ENCODE results near the gene KSR1. TPM values are rescaled to one million over a fixed set of nuclear protein-coding genes. Genes with fewer than 3 reads are reported as not detected.
A peak's percentile ranks its signal among the peaks of the same experiment; 100 is the strongest.

KSR1 gene
- total RNA-seq, 1 donor from 2014 or later, result 18.1 TPM

DNA sequence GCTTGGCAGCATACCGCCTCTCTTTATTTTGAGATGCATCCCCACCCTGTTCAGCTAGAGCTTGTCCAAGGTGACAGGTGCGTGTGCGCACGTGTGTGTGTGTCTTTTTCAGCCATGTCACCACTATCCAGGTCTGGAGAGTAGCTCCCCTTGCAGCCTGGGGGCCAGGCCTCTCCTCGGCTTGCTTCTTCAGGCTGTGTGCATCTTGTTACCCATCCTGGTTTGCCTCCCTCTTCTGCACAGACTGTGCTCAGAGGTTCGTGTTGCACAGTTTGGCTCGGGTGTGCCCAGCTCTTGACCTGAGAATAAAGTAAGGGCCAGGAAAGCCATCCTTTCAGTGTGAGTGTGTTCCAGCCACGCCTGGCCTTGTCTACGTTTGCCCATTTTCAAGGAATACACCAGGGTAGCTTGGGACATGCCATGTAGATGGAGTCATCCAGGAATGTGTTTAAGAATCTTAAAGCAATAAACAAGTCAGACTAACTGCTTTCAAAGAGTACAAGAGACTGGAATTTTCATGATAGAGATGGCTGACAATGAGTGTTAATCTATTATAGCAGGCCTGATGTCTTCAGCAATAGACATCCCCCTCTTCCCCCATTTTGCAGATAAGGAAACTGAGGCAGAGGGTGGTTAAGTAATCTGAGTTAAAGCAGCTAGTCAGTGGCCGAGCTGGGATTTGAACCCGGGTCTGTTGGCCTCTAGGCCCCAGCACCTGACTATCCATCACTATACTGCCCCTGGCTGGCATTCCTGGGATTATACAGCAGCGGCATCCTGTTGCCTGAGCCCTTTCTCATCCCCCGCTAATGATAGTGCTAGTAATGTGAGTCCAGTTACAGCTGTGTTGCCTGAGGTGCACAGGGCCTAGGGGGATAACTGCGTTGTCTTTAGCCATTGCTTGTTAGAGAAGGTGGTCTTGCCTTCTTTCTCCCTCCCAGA, 77.9 kb downstream of the KSR1 start:
- DNase-seq (ENCODE audit: low read depth in 2 of 2), result peak in 1 of 2 donors; percentile 67

DNA sequence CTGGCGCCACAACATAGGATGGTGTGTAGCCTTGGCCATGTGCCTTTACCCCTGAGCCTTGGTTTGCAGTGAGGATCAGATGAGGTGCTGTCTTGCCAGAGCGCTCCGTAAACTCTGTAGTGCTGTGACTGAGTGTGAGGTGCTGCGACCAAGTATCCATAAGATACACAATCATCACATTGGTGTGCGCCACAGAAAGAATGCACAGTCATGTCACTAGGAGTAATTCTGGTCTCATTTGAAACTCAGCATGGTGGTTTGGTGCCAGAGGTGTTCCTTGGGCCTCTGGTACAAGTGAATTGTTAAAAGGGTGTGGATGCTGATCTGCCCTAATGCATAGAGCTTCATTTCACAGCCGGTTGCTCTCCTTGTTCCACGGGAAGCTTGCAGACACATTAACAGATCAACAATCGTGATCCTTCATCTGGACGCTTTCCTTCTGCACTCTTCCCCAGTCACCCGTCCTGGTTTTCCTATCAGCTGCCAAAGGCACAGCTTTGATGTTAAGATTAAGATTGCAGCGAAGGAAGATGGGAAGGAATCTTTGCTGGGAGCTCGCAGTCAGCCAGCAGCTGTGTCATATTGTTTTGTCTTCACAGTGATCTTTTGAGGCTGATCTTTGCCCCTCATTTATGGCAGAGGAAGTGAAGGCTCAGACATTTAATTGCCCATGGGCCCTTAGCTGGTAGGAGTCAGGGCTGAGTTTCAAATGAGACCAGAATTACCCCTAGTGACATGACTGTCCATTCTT, 79.1 kb downstream of the KSR1 start:
- DNase-seq (ENCODE audit: low read depth in 2 of 2), result peak in 1 of 2 donors; percentile 18

DNA sequence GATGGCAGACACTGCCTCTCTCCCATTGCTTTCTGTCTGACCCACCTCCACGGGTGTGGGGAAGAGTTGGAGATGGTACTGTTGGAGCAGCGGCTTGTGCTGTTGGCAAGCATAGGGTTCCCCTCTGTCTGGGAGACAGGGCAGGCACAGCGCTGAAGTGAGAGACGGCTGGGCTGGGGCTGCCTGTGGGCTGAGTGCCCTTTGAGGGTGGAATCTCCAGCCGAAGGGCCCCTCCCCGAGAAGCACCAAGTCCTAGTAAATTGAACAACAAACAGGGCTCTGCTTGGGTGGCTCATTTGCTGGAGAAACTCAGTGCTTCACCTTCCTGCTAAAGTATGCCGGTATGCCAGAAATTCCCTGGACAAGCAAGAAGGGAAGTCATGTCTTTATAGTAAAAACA, 79.7 kb downstream of the KSR1 start:
- no peak for DNase-seq (ENCODE audit: low read depth in 2 of 2)

DNA sequence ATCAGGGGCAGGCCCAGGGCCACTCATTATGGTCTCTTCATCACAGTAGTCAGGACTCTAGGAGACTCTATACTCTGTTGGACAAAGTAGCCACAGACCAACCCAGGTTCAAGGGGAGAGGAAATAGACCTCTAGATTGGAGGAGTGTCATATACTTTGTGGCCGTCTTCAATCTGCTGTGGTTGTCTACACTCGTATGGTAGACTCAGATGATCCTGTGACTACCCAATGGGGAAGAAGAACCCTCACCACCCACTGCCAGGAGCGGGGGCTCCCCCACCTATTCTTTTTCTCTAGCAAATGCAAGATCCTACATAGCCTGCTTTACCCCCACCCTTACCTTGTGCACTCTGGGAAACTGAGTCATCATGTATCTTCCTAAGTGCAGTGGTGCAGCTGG, 80.5 kb downstream of the KSR1 start:
- DNase-seq (ENCODE audit: low read depth in 2 of 2), result no peak

DNA sequence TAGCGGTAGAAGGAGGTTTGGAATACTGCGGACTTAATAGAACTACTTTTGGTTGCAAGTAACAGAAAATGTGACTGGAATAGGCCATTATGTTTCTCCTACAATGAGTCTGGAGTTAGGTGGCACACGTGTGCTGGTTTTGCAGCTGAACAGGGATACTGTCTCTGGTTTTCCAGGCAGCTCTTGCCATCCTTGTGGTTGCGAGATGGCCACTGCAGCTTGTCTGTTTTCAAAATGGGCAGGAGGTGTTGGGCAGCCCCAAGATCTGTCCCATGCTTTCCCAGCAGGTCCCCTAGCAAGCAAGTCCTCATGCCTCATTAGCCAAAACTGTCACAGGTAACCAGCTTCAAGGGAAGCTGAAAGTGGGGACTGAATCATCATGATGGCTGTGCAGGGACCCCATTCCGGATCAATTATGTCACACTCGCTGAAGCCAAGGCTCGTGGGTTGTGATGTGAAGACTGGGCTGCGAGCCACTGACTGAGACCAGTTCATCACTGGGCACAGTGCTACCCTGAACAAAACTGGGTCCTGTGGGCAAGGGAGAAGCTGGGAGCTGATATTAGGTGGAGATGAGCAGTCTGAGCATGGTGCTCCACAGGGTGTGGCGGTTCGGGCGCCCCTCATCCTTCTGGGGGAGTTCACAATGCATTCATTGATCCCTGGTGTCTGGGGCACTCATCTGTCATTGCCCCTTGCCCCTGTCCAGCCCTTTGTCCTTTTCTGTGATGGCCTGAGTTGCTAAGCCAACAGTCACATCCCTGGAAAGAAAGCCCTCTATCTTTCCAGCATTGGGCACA, 82.1 kb downstream of the KSR1 start:
- no peak for DNase-seq (ENCODE audit: low read depth in 2 of 2)

DNA sequence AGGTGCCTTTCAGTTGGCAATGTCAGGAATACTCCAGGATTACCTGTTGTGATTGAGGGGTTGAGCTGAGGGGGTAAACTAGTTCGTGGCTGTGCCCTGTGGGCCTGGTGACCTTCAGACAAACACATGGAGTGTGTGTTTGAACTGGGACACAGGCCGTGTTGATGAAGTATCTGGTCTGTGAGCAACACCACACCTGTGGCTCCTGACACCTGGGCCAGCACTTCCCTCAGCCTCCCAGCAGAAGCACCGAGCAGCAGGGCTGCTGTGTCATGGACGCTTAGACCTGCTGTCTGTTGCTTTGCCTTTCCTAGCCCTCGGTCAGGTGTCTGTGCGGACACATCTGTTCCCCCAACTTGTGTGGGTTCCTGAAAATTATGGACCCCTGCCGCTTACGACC, 82.9 kb downstream of the KSR1 start:
- no peak for DNase-seq (ENCODE audit: low read depth in 2 of 2)

DNA sequence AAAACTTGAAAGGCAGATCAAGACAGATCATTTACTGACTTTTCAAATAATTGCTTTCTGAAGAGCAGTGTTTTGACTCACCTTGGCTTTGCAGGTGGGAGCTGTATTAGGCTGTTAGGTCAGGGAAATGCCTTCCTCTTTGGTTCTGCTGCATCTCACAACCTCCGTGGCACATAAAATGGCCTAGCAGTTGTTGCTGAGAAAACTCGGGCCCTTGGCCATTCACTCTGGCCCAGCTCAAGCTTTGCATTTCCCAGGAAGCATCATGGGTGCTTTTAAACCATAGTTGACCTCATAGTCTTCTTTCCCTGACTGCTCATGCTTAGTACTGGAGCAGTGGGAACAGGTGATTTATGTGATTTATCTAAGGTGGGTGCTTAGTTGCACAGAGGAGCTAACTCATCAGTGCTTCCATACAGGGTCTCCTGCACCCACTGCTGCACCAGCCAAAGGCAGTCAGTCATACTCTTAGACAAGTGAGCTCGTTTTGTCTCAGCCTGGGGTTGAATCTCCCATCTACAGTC, 83.6 kb downstream of the KSR1 start:
- no peak for DNase-seq (ENCODE audit: low read depth in 2 of 2)

DNA sequence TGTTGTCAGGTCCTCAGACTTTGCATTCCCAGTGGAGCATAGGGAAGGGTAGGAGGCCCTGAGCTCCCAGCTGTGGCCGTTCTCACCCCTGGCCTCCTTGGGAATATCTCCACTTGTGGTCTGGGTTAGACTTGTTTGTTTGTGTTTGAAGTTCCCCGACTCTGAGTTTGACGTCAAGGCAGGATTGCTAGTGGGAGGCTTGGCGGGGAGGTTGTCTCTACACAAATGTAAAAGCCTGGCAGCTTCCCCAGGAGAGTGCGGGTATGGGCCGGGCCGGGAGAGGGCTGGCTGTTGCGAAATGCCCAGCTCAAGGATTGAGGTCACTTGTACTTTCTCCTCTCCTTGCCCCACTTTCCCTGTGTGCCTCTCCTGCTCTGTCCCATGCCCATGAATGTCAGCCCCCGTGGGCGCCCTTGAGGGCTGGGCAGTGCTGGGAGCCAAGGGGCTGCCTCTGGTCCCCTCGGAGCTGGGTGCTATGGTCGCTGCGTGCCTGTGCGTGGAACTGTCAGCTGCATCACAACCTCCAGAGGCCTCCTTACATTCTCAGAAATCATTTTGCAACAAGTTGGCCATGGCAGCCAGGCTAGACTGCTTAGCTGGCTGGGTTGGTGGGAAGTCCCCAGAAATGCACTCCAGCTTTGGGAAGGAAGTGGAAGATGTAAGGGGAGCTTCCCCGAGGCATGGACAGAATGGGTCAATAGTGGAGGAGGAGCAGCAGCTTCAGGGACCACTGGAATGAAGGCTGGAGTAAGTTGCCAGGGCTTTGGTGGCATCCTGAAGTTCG, 84.3 kb downstream of the KSR1 start:
- peak in 1 of 2 donors; percentile 42 for DNase-seq (ENCODE audit: low read depth in 2 of 2)

DNA sequence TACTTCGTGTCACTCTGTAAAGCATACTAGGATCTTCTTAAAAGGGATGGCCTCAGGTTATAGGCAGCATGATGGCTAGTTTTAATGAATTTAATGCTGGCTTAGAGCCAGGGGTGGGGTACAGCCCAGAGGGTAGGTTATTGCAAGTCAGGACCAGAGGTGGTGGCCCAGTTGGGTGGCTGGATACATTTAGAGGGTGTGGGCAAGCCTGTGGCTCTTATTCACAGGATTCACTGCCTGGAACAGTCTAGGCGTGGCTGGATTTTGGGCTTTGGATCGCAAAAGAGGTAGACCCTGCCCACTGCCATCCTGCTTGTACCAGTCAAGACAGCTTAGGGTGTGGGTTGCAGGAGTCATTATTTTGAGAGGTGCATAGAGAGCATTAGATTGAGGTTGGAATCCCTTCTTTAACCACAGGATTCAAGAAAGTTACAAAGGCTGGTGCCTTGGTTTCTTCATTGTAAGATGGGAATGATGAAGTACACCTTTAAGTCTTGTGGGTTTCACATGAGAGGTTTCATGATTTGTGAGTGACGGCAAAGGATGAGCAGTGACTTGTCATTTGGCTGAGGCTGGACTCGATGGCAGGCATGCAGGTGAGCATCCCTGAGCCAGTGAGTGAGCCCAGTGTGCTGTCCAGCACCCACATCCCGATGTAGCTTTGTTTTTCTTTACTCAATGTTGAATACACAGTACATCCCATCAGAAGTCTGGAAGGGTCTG, 85.2 kb downstream of the KSR1 start:
- no peak for DNase-seq (ENCODE audit: low read depth in 2 of 2)

DNA sequence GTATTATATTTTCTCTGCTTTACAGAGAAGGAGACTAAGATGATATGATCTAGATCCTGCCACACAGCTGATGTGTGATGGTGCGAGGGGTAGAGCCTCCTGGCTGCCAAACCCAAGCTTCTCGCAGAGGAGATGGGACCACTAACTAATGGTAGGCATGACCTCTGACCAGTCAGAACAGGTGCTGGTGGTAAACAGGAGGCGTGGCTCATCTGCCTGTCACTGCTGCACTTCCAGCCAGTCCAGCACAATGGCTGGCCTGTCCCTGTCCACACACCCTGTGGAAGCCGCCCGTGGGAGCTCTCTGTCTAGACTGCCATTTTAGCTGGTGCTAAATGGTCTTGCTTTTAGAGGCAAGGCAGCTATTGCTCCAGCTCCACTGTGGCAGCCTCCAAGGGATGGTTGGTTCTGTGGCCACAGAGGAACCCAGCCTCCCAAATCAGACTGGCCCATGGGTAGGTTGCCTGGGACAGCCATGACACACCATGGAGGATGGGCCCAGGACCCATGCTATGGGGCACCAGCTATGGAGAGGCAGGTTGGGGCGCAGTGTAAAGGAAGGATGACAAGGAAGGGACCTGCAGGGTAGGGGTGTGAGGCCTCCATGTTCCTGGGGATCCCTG, 86.7 kb downstream of the KSR1 start:
- DNase-seq (ENCODE audit: low read depth in 2 of 2), result no peak

DNA sequence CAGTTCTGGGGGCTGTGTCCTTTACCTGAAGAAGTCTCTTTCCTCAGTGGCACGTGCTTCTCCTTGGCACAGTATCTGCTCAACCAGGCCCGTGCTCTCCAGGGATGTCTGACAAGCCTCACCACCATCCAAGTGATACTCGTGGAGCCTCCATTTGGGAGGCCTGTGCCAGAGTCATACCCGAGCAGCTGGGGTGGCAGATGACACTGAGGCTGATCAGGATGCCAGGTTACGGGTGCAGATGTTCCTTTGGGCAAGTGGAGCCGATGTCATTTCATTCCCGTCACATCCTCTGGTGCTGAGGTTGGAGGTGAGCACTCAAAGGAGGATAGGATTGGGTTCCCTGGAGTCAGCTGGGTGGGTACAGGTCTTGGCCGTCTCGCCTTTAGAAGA, 87.2 kb downstream of the KSR1 start:
- no peak for DNase-seq (ENCODE audit: low read depth in 2 of 2)

DNA sequence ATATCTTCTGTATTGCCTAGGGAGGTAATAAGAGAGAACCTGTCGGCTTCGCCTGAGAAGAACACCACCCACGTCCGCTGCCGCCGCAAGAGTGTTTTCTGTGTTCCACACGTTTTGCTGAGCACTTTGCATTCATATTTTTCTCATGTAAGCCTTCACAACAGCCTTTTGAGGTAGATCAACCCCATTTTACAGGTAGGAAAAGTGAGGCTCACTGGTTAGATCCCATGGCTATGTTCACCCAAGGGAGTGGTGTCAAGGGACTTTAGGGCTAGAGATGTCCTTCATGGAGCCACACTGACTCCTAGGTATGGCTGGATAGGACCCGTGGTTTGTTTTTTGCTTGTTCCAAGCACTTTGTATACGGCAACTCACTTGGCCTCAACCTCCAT, 87.7 kb downstream of the KSR1 start:
- DNase-seq (ENCODE audit: low read depth in 2 of 2), result no peak

DNA sequence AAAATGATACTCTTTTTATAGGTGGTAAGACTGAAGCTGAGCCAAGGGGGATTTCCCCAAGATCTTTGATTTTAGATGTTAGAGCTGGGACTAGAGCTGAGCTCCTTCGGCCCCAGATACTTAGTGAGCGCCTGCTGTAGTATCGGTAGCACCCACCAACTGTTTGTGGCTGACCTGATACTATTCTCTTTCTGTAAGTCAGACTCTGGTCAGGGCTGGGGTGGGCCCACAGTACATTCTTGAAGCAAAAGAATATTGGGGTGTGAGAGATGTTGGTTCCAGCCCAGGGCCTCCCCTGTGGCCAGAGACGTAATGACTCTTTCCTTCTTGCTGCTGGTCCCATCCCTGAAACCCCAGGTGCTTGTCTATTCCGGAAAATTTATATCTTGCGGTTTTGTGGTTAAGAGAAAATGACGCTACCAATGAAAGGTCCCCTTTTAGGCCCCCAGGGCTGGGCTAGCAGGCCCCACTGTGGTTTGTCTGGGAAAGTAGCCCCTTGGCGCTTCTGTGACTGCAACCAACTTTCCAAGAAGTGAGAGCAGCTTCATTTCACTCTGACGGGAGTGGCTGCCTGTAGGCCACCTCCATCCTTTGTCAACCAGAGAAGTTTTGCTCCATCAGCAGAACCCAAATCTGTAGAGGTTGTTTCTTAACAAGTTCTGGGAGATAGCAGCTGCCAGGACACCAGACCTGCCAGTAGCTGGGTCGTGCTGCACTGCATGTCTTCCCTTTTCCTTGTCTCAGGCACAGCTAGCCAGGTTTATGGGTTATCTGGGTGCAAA, 88.3 kb downstream of the KSR1 start:
- no peak for DNase-seq (ENCODE audit: low read depth in 2 of 2)

DNA sequence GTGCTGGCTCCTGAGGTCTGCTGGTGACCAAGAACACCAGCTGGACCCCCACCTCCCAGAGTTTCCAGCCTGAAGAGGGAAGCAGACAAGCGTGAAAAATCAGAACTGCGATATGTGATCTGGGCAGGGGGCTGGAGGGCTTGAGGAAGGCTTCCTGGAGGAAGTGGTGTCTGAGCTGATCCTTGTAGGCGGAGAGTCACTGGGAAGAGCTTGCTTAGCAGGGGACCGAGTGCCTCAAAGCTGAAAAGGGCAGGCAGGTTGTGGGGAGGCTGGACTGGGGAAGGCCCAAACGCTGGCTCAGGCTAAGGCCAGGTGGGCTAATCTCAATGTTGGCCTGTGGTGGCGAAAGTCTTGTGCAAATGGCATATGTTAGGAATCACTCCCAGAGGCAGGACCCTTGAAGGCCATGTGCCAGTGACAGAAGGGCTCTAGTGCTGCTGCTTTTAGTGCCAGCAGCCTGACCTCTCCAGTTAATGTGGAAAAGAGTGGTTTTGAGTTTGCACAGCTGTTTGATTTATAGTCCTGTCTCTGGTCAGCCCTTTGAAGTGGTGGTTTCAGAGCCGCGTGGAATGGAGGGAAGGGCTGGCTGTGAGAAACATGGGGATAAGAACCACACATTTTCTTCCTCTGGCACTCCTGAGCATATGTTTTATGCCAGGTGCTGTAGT, 89.4 kb downstream of the KSR1 start:
- no peak for DNase-seq (ENCODE audit: low read depth in 2 of 2)

DNA sequence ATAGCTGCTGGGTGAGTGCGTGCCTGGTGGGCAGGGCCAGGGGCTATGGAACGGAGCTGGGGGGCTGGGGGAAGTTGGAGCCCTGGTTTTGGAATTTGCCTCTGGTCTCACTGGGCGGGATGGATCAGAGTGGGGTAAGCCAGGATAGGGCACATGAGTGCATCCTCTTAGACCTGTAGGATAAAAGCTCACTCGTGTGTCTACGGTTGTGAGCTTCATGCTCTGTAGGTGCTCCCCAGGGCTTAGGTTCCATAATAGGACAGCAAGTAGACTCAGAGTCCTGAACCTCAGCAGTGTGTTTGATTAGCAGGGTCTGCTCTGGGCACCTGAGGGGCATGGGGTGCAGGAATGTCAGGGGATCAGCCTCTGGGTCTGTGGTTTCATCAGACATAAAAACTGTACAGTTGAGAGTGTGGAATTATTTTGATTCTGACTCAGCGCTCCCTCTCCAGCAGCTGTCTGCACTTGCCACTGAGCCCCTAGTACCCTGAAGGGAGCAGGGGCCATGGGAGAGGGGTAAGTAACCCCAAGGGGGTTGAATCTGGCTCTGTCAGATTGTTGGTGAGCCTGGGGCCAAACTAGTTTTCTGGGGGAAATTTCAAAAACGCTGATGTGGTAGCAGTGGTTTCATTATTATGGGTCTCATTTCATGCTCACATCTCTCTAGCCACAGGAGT, 90.5 kb downstream of the KSR1 start:
- no peak for DNase-seq (ENCODE audit: low read depth in 2 of 2)

DNA sequence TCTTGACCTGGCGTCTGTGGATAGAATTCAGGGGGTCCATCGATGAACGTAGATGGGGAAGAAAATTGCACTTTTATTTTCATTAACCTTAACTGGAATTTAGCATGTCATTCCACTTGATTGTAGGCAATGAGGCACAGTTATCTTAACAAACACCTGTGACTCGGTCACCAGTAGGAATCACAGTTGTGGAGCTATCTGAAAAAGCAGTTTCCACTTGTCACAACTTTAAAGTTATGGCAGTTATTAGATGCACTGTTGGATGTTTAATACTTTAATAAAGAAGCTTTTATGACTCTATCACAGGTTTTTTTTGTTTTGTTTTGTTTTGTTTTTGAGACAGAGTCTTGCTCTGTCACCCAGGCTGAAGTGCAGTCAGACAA, 91.0 kb downstream of the KSR1 start:
- DNase-seq (ENCODE audit: low read depth in 2 of 2), result no peak

DNA sequence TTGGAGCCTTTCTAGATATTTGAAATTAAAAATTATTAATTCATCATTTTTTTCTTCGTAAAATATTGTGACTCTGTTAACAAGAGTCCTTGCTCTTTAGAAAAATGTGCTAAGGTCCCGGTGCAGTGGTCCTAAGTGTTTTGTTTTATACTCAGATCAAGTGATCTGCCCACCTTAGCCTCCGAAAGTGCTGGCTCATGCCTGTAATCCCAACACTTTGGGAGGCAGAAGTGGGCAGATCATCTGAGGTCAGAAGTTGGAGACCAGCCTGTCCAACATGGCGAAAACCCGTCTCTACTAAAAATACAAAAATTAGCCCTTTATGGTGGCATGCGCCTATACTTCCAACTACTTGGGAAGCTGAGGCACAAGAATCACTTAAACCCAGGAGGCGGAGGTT, 92.1 kb downstream of the KSR1 start:
- DNase-seq (ENCODE audit: low read depth in 2 of 2), result no peak

Data from lung microvascular endothelial cell (primary cell).